GM18951 (cell line): Measurements from ENCODE around the gene CHAF1A.

ENCODE experiments used
- POLR2A ChIP-seq: IDR thresholded peaks from 4 replicates; pipeline ENCODE4 v1.6.1; 2011; ENCODE audit warnings: mild to moderate bottlenecking; ENCODE audit not compliant: insufficient read length, insufficient read depth; ENCODE audit errors: extremely low read depth
- in situ Hi-C: fragments of 300-500 bp; cut with MboI; formaldehyde crosslinking; loops from one replicate; pipeline ENCODE4 v1.12.0; 2022; ENCODE audit warnings: low sequenced_read_pairs, mixed read lengths, inconsistent platforms; ENCODE audit not compliant: unreplicated experiment

CHAF1A gene

GRCh38 chr19:4414144-4414799 is 11.8 kb downstream of the CHAF1A start:
- in situ Hi-C loops: no loop called here
- TF ChIP-seq POLR2A: no peak

GRCh38 chr19:4414800-4415321 is 12.4 kb downstream of the CHAF1A start:
- no peak for TF ChIP-seq POLR2A
- in situ Hi-C loops: no loop called here

GRCh38 chr19:4415352-4415751 is 12.9 kb downstream of the CHAF1A start:
- in situ Hi-C loops: no loop called here
- TF ChIP-seq POLR2A: no peak

- in situ Hi-C loops: no loop called here
- no peak for TF ChIP-seq POLR2A
These were observed 13.8 kb downstream of the CHAF1A start for GRCh38 chr19:4416268-4416667.

- no peak for TF ChIP-seq POLR2A
- in situ Hi-C loops: no loop called here
These were observed 21.1 kb downstream of the CHAF1A start for GRCh38 chr19:4423416-4424126.

GRCh38 chr19:4425537-4425936 is 23.1 kb downstream of the CHAF1A start:
- no peak for TF ChIP-seq POLR2A
- in situ Hi-C loops: no loop called here

- in situ Hi-C loops: no loop called here
These were observed 26.0 kb downstream of the CHAF1A start for GRCh38 chr19:4428326-4428975.

GRCh38 chr19:4429256-4429655 is 26.8 kb downstream of the CHAF1A start:
- TF ChIP-seq POLR2A: no peak
- in situ Hi-C loops: no loop called here

More at GRCh38 chr19:4428326-4428975, 26.0 kb downstream of the CHAF1A start:
- TF ChIP-seq POLR2A: no peak

GRCh38 chr19:4429771-4430171 is 27.3 kb downstream of the CHAF1A start:
- no peak for TF ChIP-seq POLR2A
- in situ Hi-C loops: no loop called here

GRCh38 chr19:4430760-4431159 is 28.3 kb downstream of the CHAF1A start:
- in situ Hi-C loops: no loop called here
- no peak for TF ChIP-seq POLR2A

- in situ Hi-C loops: no loop called here
These were observed 28.9 kb downstream of the CHAF1A start for GRCh38 chr19:4431296-4431695.

GRCh38 chr19:4431808-4432674 is 29.6 kb downstream of the CHAF1A start:
- in situ Hi-C loops: no loop called here

More at GRCh38 chr19:4431296-4431695, 28.9 kb downstream of the CHAF1A start:
- TF ChIP-seq POLR2A: no peak

More at GRCh38 chr19:4431808-4432674, 29.6 kb downstream of the CHAF1A start:
- TF ChIP-seq POLR2A: no peak
